HG03196 (cell line): ENCODE results near the gene WDR48.
"Not testable (repeated sequence)": the region's sequence is repeated elsewhere in the genome, so short reads cannot be mapped to it uniquely, and the experiment has no call there.

Experiments
- ATAC-seq: cut with Tn5 transposase; IDR thresholded peaks from one replicate; pipeline ENCODE4 v1.9.1; 2021; ENCODE audit not compliant: unreplicated experiment

Gene WDR48

DNA sequence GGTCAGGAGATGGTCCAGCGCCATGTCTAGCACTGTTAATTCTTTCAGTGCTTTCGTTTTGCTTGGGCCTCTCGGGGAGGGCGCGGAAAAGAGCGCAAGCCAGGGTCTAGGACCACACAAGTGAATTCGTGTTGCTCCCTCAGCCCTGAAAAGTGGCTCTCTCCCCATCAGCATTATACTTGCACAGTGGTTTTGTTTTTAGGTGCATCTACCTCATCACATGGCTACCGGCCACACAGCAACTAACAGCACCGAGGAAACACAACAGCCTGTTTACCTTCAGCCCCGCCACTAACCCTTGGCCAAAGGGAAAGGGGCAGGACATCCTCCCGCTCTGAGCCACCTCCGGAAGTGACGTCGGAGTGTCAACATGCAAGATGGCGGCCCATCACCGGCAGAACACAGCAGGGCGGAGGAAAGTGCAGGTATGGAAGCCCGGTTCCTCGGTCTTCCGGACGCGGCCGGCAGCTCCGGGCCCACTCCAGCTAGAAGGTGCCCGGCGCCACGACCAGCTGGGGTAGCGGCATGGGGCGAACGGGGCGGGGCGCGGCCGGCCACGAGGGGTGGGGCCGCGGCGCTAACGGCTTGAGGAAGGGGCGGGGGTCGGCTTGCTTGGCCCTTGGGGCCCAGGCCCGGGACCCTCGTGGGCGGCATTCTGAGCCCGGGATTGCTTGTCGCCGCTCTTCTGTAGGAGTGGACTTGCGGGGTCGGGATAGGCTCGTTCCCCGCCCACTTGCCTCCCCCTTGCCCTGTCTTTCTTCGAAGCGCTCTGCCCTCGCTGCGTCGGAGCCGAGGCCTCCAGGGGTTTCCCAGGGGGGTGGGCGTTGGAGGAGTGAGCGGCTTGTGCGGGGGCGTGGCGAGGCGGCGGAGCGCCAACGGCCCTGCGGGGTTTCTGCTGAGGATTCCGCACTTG, at the start of gene WDR48, which contains the start of gene SCN11A:
Gene WDR48 (plus strand): TSS at position 368 of the 913 bp plus-strand sequence. CDS start 10 bp downstream, at position 378.
Gene SCN11A (minus strand): TSS at position 296 of the 913 bp plus-strand sequence. CDS start 101,582 bp downstream, outside the sequence.
- peak; percentile 99 for ATAC-seq

DNA sequence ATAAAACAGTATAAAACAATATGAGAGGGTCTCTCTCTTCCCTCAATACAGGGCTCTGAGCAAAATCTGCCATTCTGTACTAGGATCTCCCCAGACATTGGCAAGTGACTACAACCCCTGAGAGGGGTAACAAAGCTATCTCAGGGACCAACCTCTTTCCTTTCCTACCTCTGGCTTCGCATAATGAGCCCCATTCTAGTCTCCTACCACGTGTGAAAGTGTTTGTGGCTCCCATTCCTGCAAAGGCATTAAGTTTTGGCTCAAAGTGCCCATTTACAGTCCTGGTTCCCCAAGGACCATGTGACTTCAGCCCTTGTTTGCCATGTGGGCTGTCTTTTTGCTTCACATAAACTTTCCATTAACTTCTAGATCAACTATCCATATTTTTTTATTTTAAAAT, 46.5 kb upstream of the WDR48 start:
- no peak for ATAC-seq

DNA sequence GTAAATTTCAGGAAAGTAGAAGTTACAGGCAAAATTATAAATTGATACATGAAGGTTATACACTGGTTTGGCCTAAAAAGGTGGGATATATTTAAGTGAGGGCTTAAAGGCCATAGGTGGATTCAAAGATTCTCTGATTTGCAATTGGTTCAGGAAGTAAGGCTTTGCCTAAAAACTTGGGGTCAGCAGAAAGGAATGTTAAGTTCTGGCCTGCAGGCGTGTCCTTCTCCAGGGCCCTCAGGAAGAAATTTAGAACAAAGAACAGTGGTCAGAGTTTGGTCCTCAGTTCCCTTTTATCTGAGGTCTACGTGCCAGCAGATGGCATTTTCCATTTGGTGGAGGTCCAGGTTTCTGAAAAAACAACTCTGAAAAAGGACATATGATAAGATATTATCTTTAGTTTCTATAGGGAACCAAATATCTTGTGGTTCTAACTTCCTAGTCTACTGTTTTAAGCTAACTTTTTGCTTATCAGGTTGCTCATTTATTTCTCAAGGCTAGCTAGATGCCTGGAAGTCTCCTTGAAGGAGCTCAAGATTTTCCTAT, 40.6 kb upstream of the WDR48 start:
- no peak for ATAC-seq

DNA sequence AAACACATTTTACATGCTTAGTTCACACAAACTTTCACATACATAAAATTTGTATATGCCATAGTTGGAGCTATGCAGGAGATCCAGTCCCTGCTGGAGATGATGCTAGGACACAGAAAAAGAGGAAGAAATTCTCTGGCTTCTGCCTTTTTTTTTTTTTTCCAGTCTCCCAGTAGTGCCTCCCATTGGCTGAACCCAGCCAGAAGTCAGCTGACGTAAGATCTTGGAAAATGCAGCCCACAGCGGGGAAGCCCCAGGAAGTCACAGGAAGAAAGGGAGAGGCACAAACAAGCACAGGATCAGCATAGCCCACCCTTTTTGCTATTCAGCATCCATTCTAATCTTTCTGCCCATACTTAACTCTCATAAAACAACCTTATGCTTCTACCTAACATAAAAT, 38.5 kb upstream of the WDR48 start:
- no peak for ATAC-seq

DNA sequence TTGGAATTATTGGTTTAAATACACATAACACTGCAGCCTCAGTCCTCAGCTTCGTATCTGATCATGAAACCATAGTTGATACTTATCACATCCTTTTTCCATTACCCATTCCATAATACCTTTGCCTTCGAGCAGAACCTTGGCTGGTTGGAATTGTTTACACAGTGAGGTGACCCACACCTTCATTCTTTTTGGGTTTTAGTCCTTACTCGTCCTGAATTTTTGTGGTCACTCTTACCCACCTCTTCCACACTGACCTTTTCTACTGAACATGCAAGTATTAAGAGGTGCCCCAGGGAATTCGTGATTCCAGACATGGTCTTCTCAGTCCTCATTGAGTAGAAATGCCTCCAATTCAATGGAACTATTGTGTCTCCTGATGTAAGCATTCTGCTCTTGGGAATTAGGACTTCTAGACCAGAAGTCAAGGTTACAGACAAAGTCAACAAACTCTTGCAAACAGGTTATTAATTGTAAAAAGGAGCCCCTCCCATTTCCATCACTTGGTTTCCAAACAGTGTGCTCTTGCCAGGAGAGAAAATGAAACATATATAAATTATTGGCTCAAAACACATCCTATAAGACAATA, 37.8 kb upstream of the WDR48 start:
- ATAC-seq, result no peak

DNA sequence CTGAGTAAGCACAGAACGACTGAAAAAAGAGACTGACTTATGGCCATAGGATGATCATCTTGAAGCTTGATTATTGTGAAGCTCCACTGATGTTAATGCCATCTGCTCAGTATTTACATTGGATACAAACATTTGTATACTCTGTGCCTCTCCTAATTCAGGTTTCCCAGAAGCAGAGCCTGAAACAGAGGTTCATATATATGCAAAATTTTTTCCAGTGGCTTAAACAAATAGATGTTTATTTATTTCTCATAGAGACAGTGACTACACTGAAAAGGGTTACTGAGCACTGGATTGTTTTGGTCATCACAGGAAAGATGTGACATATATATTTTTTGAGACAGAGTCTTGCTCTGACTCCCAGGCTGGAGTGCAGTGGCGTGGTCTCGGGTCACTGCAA, 36.4 kb upstream of the WDR48 start:
- no peak for ATAC-seq

DNA sequence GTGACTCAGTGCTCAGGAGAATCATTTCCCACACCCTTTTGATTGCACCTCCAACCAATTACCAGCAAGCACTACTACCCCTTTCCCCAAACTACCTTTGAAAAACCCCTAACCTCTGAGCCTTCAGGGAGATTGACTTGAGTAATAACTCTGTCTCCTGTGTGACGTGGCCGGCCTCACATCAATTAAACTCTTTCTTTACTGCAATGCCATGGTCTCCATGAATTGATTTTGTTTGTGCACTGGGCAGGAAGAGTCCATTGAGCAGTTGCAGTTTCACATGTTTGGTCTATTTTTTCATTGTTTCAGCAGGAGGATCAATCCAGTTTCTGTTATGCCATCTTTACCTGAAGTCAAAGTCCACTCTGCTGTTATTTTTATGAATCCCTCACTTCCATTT, 32.5 kb upstream of the WDR48 start:
- no peak for ATAC-seq

DNA sequence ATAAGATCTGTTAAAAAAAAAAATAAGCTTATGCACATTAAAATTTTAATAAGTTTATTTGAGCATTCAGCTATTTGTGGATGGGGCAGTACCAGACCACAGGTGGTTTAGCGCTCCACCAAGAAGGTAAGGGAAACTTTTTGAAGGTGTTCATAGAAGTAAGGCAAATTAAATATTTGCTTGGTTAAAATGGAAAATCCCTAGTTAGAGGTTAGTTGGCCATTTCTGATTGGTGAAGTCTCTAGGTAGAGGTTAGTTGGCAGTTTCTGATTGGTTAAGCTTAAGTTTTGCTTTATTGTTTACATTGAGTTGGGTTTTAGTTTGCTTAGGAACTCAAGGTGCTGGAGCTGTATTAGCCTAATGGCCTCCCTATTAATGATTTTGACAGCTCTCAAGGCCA, 30.8 kb upstream of the WDR48 start:
- ATAC-seq, result no peak

DNA sequence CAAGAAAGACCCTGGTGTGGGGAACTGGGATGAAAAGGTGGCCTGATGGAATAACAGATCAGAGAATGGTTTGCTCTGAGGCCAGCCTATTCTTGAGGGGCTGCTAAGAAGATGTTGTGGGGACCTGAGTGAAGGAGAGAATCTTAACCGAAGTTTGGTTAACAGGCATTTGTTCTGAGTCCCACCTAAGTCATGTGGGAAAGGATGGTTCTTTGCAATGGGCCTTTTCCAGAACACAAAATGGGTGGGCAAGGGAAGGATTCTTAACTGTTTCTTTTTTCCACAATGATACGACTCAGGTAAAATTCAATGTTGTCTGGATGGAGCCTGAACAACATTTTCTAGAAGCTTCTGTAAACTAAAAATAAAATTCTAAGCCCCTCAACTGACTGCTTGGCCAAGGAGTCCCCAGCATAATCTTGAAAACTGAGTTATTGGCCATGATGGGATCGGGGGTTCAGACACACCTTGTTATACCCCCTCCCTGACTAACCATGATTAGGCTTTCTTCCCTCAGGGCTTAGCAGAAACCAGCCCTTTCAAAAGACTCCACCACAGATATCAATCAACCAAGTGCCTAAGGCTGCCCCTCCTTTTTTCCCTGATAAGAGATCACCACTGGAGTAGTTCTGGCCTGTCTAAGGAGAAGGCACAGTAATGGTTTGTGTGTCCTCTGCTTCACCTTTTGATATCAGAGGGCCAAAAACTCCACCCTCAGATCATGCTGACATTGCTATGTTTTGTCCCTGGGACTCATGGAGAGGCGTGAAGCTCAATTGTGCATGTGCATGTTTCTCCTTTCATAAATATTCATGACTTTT, 30.1 kb upstream of the WDR48 start:
- ATAC-seq, result no peak

DNA sequence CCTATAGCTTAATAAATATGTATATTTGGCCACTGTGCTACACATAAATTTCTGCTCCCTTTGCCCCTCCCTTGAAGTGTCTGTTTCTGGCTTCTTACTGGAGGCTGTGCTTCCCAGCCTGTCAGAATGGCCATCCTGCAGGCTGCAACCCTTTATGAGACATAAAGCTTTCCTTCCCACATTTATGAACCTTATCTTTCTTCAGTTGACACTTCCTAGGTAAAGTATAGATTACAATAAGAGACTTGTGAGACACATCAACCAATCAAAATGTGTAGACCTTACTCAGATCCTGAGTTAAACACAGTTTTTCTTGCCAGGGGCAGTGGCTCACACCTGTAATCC, 29.6 kb upstream of the WDR48 start:
- no peak for ATAC-seq

DNA sequence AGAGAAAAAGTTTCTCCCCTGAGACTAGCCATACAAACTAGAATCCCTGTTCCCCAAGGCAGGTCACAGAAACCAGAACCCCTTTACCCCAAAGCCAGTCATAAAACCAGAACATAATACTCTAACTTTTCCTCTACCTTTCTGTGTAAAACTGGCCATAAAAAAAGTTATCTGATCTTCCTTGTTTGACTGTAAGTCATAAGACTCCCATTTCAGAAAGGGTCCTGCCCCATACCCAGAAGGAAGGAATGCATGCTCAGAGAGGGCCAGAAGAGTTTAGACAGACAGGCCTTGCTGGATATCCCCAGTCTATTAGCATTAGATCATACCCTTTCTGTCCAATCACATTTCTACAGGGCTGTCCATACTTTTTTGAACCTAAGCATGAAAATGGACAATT, 27.3 kb upstream of the WDR48 start:
- no peak for ATAC-seq

DNA sequence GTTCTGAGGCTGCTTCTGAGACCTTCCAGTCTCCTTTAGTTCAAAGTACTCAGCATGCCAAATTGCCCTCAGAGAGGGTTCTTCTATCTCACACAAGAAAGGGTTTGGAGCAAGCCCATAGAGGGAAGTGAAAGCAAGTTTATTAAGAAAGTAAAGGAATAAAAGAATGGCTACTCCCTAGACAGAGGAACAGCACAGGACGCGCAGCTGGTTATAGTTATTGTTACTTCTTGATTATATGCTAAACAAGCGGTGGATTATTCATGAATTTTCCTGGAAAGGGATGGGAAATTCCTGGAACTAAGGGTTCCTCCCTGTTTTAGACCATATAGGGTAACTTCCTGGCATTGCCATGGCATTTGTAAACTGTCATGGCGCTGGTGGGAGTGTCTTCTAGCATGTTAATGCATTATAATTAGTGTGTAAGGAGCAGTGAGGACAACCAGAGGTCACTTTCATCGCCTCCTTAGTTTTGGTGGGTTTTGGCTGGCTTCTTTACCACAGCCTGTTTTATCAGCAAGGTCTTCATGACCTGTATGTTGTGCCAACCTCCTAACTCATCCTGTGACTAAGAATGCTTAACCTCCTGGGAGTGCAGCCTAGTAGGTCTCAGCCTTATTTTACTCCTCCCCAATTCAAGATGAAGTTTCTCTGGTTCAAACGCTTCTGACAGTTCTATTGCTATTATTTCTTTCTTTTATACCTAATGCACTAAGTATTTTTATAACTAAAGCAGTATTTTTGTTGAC, 26.4 kb upstream of the WDR48 start:
- ATAC-seq, result no peak

DNA sequence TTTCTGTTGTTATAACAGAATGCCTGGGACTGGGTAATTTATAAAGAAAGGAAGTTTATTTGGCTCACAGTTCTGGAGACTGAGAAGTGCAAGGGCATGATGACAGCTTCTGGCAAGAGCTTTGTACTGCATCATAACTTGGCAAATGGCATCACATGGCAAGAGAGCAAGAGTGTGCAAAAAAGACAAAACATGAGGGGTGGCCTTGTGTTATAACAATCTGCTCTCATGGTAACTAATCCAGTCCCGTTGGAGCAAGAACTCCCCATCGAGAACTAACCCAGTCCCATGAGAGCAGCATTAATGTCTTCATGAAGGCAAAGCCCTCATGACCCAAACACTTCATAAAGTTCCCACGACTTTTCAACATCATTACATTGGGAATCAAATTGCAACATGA, 23.3 kb upstream of the WDR48 start:
- no peak for ATAC-seq

DNA sequence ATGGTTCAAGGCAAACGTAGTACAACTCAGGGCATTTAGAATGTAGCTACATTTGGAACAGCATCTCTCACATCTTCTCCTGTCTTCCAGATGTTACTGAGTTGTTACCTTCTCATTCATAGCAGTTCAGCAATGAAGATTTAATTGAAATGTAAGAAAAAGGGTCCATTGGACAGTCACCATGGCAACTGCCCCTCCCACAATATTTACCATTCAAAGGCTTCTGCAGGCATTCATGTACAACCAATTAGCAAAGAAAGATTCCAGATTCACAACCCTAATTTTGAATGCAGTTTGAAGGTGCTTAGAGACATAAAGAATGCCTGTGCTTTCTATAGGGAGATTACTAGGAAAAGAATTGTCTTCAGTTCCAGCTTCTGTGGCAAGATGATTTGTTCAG, 22.3 kb upstream of the WDR48 start:
- no peak for ATAC-seq

DNA sequence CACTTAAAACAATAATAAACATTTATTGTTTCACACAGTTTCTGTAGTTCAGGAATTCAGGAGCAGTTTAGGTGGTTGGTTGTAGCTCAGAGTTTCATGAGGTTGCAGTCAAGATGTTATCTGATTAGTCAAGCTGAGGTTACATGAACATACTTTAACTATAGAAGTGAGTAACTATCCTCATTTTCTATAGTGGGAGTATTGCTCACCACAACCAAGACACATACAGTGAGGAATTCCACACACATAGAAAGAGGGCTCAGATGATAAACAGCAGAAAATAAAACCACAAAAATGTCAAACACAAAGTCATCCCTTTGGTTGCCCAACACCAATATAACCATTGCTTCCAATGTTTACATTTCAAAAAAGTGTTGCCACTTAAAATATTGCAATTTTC, 13.7 kb upstream of the WDR48 start:
- no peak for ATAC-seq

DNA sequence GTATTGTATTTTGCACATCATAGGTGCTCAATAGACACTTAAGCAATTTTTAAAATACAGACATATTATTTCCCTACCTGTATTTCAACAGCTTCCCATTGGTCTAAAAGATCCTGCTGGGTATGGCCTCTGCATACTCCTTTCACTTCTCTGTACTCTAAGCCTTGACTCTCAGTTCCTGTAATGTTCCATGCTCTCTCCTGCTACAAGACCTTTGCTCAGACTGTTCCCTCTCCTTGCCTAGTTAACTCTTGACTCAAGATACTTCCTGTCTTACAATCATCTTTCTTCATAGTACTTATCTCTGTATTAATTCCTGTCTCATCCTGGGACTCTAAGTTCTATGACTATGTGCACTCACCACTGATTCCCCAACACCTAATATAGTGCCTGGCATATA, 1.8 kb upstream of the WDR48 start:
- ATAC-seq, result no peak

DNA sequence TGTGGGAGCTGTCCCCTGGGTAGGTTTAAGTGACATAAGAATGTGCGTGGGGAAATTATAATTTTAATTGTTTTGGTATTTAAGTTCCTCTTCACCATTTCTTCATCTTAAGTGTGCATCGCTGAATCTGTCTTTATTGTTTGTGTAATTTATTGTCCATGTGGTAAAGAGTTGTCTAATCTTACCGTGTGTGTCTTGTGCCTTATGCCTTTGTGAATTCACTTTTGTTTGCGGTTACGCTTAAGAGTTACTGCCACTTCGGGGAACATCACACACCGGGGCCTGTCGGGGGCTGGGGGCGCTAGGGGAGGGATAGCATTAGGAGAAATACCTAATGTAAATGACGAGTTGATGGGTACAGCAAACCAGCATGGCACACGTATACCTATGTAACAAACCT, 767 bp downstream of the WDR48 start:
- ATAC-seq, result no peak

DNA sequence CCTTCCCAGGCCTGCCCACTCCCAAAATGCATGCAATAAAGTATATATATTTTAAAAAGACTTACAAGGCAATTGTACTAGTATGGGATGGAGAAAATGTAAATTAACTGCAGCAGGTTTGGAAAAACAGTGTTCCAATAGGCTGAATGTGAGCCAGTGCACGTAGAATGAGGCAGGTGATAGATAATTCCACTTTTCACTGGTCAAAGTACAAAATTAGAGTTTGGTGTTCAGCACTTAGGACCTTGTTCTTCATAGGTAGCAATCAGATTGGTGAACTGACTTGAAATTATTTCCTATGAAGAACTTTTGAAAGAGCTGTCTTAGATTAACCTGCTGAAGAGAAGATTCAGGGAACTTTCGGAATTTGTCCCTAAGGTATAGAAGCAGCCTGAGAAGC, 1.9 kb downstream of the WDR48 start:
- no peak for ATAC-seq

DNA sequence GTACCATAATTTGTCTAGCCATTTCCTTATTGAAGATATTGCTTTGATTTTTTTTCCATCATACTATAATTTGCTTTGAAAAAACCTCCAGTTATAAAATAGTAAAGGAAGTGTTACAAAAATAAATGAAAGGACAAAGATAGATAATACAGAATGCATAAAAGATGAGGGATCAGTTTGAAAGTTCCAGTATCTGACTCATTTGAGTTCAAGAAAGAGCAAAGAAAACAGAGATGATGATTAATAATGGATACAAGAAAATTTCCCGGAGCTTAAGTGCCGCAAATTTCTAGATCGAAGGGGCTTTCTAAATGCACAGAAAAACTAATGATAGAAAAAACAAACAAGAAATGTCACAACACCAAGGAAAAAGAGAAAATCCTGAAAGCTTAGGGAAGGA, 4.3 kb downstream of the WDR48 start:
- no peak for ATAC-seq

DNA sequence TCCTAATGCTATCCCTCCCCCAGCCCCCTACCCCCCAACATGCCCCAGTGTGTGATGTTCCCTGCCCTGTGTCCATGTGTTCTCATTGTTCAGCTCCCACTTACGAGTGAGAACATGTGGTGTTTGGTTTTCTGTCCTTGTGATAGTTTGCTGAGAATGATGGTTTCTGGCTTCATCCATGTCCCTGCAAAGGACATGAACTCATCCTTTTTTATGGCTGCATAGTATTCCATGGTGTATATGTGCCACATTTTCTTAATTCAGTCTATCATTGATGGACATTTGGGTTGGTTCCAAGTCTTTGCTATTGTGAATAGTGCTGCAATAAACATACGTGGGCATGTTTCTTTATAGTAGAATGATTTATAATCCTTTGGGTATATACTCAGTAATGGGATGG, 9.4 kb downstream of the WDR48 start:
- not testable (repeated sequence) for ATAC-seq

DNA sequence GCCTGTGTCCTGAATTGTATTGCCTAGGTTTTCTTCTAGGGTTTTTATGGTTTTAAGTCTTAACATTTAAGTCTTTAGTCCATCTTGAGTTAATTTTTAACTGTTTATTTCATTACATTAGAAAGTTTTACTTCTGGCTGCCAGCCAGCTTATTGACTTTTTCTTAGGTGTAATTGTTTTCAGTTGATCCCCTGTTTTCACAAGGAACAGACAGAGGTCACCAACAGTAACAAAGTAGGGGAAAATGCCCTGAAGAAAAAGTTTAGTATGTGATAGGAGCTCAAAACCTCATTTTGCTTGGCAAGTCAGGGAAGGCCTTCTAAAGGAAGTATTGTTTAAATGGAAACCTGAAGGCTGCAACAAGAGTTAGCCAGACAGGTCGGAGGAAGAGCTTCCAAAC, 10.4 kb downstream of the WDR48 start:
- ATAC-seq, result no peak
